HUES48 (cell line): ENCODE results near the gene SPART.

Experiments used
- H3K27ac ChIP-seq: one replicate; pipeline ENCODE4 v1.7.0; 2013; ENCODE audit warnings: low read depth, low read length, inconsistent platforms
- H3K27me3 ChIP-seq: 2 replicates; pipeline ENCODE4 v1.6.1; 2013; ENCODE audit warnings: mild to moderate bottlenecking, low read length; ENCODE audit not compliant: control insufficient read depth, insufficient read depth
- H3K36me3 ChIP-seq: 2 replicates; pipeline ENCODE4 v1.6.1; 2013; ENCODE audit warnings: low read length; ENCODE audit not compliant: control insufficient read depth, insufficient read depth
- H3K4me1 ChIP-seq: 2 replicates; pipeline ENCODE4 v1.6.1; 2013; ENCODE audit warnings: mild to moderate bottlenecking, low read length; ENCODE audit not compliant: control insufficient read depth, insufficient read depth
- H3K4me3 ChIP-seq: 2 replicates; pipeline ENCODE4 v1.5.1; 2013; ENCODE audit warnings: mild to moderate bottlenecking, low read depth, low read length
- H3K9ac ChIP-seq: 2 replicates; pipeline ENCODE4 v1.6.1; 2013; ENCODE audit warnings: mild to moderate bottlenecking, low read depth, low read length, moderate library complexity
- H3K9me3 ChIP-seq: 2 replicates; pipeline ENCODE4 v1.6.1; 2013; ENCODE audit warnings: low read length; ENCODE audit not compliant: control insufficient read depth, insufficient read depth

The SPART gene

GRCh38 chr13:36346222-36347083, at the start of gene SPART:
Gene SPART (minus strand): TSS chr13:36346394. CDS start chr13:36335830, 10,564 bp downstream.
- H3K27me3 ChIP-seq = no peaks in the 10 kb centered on the region
- peak within 1 kb of the TSS; percentile 83 for H3K4me3 ChIP-seq
- H3K9ac ChIP-seq = peak within 1 kb of the TSS; percentile 94
- H3K9me3 ChIP-seq = no peaks in the 10 kb centered on the region
- no peaks in the 10 kb centered on the region for H3K36me3 ChIP-seq
- H3K4me1 ChIP-seq = peaks cover 30% of the 10 kb centered on the region
- H3K27ac ChIP-seq = peak within 1 kb of the TSS; percentile 88

- H3K9me3 ChIP-seq = no peaks in the 10 kb centered on the region
- H3K36me3 ChIP-seq = no peaks in the 10 kb centered on the region
- H3K4me1 ChIP-seq = no peaks in the 10 kb centered on the region
- H3K9ac ChIP-seq = no peak overlapping the region
- no peak overlapping the region for H3K27ac ChIP-seq
- H3K27me3 ChIP-seq = no peaks in the 10 kb centered on the region
- no peak overlapping the region for H3K4me3 ChIP-seq
Measured at GRCh38 chr13:36395280-36395679, 49.1 kb upstream of the SPART start.

GRCh38 chr13:36385489-36385888, 39.3 kb upstream of the SPART start:
- no peaks in the 10 kb centered on the region for H3K4me1 ChIP-seq
- H3K36me3 ChIP-seq = no peaks in the 10 kb centered on the region
- H3K4me3 ChIP-seq = no peak overlapping the region
- H3K9ac ChIP-seq = no peak overlapping the region
- no peaks in the 10 kb centered on the region; the same call in 1 of the 2 replicates for H3K9me3 ChIP-seq
- H3K27me3 ChIP-seq = no peaks in the 10 kb centered on the region
- H3K27ac ChIP-seq = no peak overlapping the region

- Histone ChIP-seq H3K4me1 (no peaks in the 10 kb centered on the region), H3K27me3 (no peaks in the 10 kb centered on the region), H3K36me3 (no peaks in the 10 kb centered on the region), H3K27ac (no peak overlapping the region), H3K4me3 (no peak overlapping the region), H3K9ac (no peak overlapping the region), H3K9me3 (no peaks in the 10 kb centered on the region)
Measured at GRCh38 chr13:36382030-36382429, 35.8 kb upstream of the SPART start.

- Histone ChIP-seq H3K27ac (no peak overlapping the region), H3K9ac (no peak overlapping the region), H3K4me3 (no peak overlapping the region), H3K9me3 (no peaks in the 10 kb centered on the region), H3K4me1 (peaks cover 6% of the 10 kb centered on the region; the same call in 1 of the 2 replicates), H3K36me3 (no peaks in the 10 kb centered on the region), H3K27me3 (no peaks in the 10 kb centered on the region)
Measured at GRCh38 chr13:36377826-36378468, 31.8 kb upstream of the SPART start.

GRCh38 chr13:36374063-36374462, 27.9 kb upstream of the SPART start:
- no peak overlapping the region for H3K9ac ChIP-seq
- no peak overlapping the region for H3K27ac ChIP-seq
- no peaks in the 10 kb centered on the region for H3K9me3 ChIP-seq
- no peaks in the 10 kb centered on the region; the same call in 1 of the 2 replicates for H3K36me3 ChIP-seq
- no peaks in the 10 kb centered on the region for H3K27me3 ChIP-seq
- peaks cover 6% of the 10 kb centered on the region; the same call in 1 of the 2 replicates for H3K4me1 ChIP-seq
- H3K4me3 ChIP-seq = no peak overlapping the region

- H3K27ac ChIP-seq = no peak overlapping the region
- H3K27me3 ChIP-seq = no peaks in the 10 kb centered on the region
- H3K9me3 ChIP-seq = no peaks in the 10 kb centered on the region
- H3K4me1 ChIP-seq = peaks cover 9% of the 10 kb centered on the region
- H3K4me3 ChIP-seq = no peak overlapping the region
- H3K36me3 ChIP-seq = peaks cover 5% of the 10 kb centered on the region
- no peak overlapping the region for H3K9ac ChIP-seq
Measured at GRCh38 chr13:36371185-36371584, 25.0 kb upstream of the SPART start.

- Histone ChIP-seq H3K9ac (no peak overlapping the region), H3K27ac (no peak overlapping the region), H3K9me3 (no peaks in the 10 kb centered on the region), H3K4me3 (no peak overlapping the region), H3K27me3 (no peaks in the 10 kb centered on the region), H3K36me3 (peaks cover 11% of the 10 kb centered on the region), H3K4me1 (peaks cover 3% of the 10 kb centered on the region; the same call in 1 of the 2 replicates)
Measured at GRCh38 chr13:36370108-36370429, 23.9 kb upstream of the SPART start.

GRCh38 chr13:36369268-36370107, 23.3 kb upstream of the SPART start:
- Histone ChIP-seq H3K27me3 (no peaks in the 10 kb centered on the region), H3K4me1 (peaks cover 3% of the 10 kb centered on the region; the same call in 1 of the 2 replicates), H3K9me3 (no peaks in the 10 kb centered on the region), H3K27ac (no peak overlapping the region), H3K36me3 (peaks cover 11% of the 10 kb centered on the region), H3K9ac (no peak overlapping the region), H3K4me3 (no peak overlapping the region)

- Histone ChIP-seq H3K36me3 (peaks cover 11% of the 10 kb centered on the region), H3K9me3 (no peaks in the 10 kb centered on the region), H3K4me3 (no peak overlapping the region), H3K4me1 (peaks cover 3% of the 10 kb centered on the region; the same call in 1 of the 2 replicates), H3K27me3 (no peaks in the 10 kb centered on the region), H3K27ac (no peak overlapping the region), H3K9ac (no peak overlapping the region)
Measured at GRCh38 chr13:36366031-36366430, 19.8 kb upstream of the SPART start.
